HuH-7.5 (cell line): Measurements from ENCODE around the gene HS3ST5.
A peak's percentile ranks its signal among the peaks of the same experiment; 100 is the strongest.
"Not testable (repeated sequence)": the region's sequence is repeated elsewhere in the genome, so short reads cannot be mapped to it uniquely, and the experiment has no call there.

Source experiments
- DNase-seq: peaks from one replicate; pipeline ENCODE4 v3.0.0; 2011; ENCODE audit warnings: low spot score

HS3ST5 gene

GRCh38 chr6:114087496-114087895 is 255.3 kb downstream of the HS3ST5 start:
- no peak for DNase-seq

GRCh38 chr6:114085211-114085610 is 257.6 kb downstream of the HS3ST5 start:
- DNase-seq, result no peak

GRCh38 chr6:114084327-114084890 is 258.4 kb downstream of the HS3ST5 start:
- DNase-seq, result no peak

GRCh38 chr6:114083251-114083650 is 259.6 kb downstream of the HS3ST5 start:
- no peak for DNase-seq

- no peak for DNase-seq
Observed at GRCh38 chr6:114081730-114082129, 261.1 kb downstream of the HS3ST5 start.

GRCh38 chr6:114080891-114081510 is 261.8 kb downstream of the HS3ST5 start:
- no peak for DNase-seq

- DNase-seq, result not testable (repeated sequence)
Observed at GRCh38 chr6:114080410-114080809, 262.4 kb downstream of the HS3ST5 start.

- DNase-seq, result no peak
Observed at GRCh38 chr6:114075777-114076176, 267.0 kb downstream of the HS3ST5 start.

GRCh38 chr6:114075300-114075699 is 267.5 kb downstream of the HS3ST5 start:
- no peak for DNase-seq

- no peak for DNase-seq
Observed at GRCh38 chr6:114068771-114069170, 274.1 kb downstream of the HS3ST5 start.

- no peak for DNase-seq
Observed at GRCh38 chr6:114068116-114068515, 274.7 kb downstream of the HS3ST5 start.

GRCh38 chr6:114064862-114065261 is 278.0 kb downstream of the HS3ST5 start:
- DNase-seq, result no peak

GRCh38 chr6:114063956-114064355 is 278.9 kb downstream of the HS3ST5 start:
- no peak for DNase-seq

- DNase-seq, result no peak
Observed at GRCh38 chr6:114062199-114062598, 280.6 kb downstream of the HS3ST5 start.

- no peak for DNase-seq
Observed at GRCh38 chr6:114061741-114062140, 281.1 kb downstream of the HS3ST5 start.

GRCh38 chr6:114061116-114061515 is 281.7 kb downstream of the HS3ST5 start:
- DNase-seq, result no peak

GRCh38 chr6:114058435-114058834 is 284.4 kb downstream of the HS3ST5 start:
- DNase-seq, result no peak

- no peak for DNase-seq
Observed at GRCh38 chr6:114055763-114056162, 287.1 kb downstream of the HS3ST5 start.

GRCh38 chr6:114055349-114055748 is 287.5 kb downstream of the HS3ST5 start:
- DNase-seq, result no peak

- no peak for DNase-seq
Observed at GRCh38 chr6:114053791-114054190, 289.0 kb downstream of the HS3ST5 start.

GRCh38 chr6:114052141-114052540 is 290.7 kb downstream of the HS3ST5 start:
- no peak for DNase-seq

- DNase-seq, result no peak
Observed at GRCh38 chr6:114051031-114051430, 291.8 kb downstream of the HS3ST5 start.

GRCh38 chr6:114049367-114049966 is 293.4 kb downstream of the HS3ST5 start:
- peak; percentile 19 for DNase-seq

- not testable (repeated sequence) for DNase-seq
Observed at GRCh38 chr6:114044566-114044965, 298.3 kb downstream of the HS3ST5 start.
